Breast epithelium (tissue), 3 donors: ENCODE measurements around the gene ZFYVE26.

Source experiments
- CTCF ChIP-seq, 3 donors: fragments of 450-650 bp; IDR thresholded peaks; one replicate each; pipeline ENCODE4 v1.5.1; 2016 to 2017; ENCODE audit warnings: antibody characterized with exemption in 3 of 3, mild to moderate bottlenecking in 3 of 3, moderate library complexity in 3 of 3
- POLR2A ChIP-seq: fragments of 450-650 bp; IDR thresholded peaks from one replicate; pipeline ENCODE4 v1.6.1; 2016; ENCODE audit warnings: antibody characterized with exemption, mild to moderate bottlenecking, moderate library complexity

DNA sequence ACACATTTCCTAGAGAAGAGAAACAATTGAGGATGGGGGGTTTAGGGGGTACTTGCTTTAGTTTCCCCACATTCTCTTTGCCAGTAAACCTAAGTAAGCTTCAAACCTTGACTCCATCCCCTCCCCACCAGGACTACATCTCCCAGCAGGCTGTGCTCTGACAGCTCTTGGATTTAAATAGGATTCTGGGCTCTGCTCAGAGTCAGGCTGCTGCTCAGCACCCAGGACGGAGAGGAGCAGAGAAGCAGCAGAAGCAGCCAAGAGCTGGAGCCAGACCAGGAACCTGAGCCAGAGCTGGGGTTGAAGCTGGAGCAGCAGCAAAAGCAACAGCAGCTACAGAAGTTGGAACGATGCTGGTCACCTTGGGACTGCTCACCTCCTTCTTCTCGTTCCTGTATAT is 94.1 kb downstream of the ZFYVE26 start:
- TF ChIP-seq CTCF (IDR thresholded peaks at IDR 0.05): no peak
- TF ChIP-seq POLR2A: no peak
